ENCODE data around the gene ST3GAL2.
"Not testable (repeated sequence)": the region's sequence is repeated elsewhere in the genome, so short reads cannot be mapped to it uniquely, and the experiment has no call there.

ST3GAL2 gene

DNA sequence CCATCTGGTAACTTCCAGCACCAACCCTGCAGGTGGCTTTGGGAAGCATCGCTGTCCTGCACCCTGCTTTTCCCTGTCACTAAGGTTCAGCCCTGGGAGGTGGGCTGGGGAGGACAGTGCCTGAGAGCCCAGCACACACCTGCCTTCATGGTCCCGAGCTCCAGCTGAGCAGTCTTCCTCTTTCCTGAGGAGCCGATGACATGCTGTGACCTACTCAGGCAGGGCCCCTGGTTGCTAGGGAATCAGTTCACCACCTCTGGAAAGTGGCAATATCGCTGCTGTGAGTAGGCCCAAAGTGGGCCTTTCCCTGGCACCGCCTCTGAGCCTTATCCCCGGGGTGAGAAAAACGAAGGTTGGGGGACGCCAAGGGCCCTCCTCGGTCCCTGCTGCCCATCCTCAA lies 17.9 kb downstream of the ST3GAL2 start:
- Mint-ChIP-seq H3K36me3 (peaks cover 31 to 52% of the 10 kb centered on the region in 2 donors), H3K9me3 (no peaks in the 10 kb centered on the region)
- ATAC-seq (replicated peaks): no peak

DNA sequence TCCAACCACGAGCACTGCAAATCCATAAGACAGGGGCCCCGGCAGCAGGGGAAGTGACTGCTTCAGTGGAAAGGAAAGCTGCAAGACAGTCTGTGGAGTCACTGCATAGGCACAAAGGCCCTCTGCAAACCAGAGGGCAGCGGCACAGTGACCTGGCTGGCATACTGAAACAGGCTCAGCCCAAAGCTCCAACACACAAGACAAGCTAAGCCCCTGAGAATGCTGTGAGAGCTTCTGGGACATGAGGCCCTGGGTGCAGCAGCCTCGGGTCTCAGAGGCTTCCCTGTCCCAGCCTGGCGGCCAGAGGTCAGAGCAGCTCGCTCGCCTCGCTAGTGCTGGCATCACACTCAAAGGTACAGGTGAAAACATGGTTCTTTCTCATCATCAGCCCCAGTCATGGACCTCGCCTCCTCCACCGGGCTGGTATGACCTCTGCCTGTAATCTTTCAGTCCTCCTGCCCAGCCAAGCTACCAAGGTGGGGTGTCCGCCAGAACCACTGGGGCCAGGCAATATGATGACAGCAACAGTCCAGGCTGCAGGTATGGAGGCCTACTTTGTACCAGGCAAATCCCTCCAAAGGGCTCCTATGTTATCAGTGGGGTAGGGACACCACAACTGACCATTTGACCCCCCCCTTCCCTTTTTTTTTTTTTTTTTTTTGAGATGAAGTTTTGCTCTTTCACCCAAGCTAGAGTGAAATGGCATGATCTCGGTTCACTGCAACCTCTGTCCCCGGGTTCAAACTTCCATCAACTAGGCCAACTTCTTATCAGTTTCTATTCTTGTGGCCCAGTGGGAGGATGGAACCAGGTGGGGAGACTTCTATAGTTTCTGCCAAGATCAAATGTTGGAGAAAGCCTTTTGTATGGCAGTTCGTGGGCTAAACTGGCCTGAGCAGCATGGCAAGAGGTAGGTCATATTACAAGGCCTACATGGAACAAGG lies 19.2 kb downstream of the ST3GAL2 start:
- no peak for DNase-seq
- no peaks in the 10 kb centered on the region for H3K27me3 Mint-ChIP-seq
- peak overlapping the region; percentile 65 for H3K27ac Mint-ChIP-seq
- ATAC-seq (replicated peaks): no peak
- peak overlapping the region in 1 of 2 donors; percentile 16 for H3K4me3 Mint-ChIP-seq
- peaks cover 64 to 84% of the 10 kb centered on the region in 2 donors for H3K4me1 Mint-ChIP-seq
- H3K36me3 Mint-ChIP-seq: peaks cover 22 to 45% of the 10 kb centered on the region in 2 donors
- H3K9me3 Mint-ChIP-seq: no peaks in the 10 kb centered on the region

More for the DNA sequence above, 17.9 kb downstream of the ST3GAL2 start:
- peaks cover 66 to 86% of the 10 kb centered on the region in 2 donors for H3K4me1 Mint-ChIP-seq
- no peak overlapping the region for H3K4me3 Mint-ChIP-seq
- DNase-seq: no peak
- H3K27me3 Mint-ChIP-seq: no peaks in the 10 kb centered on the region
- H3K27ac Mint-ChIP-seq: no peak overlapping the region

- DNase-seq (no peak), ATAC-seq (replicated peaks) (no peak)
- peak overlapping the region in 1 of 2 donors; percentile 16 for H3K4me3 Mint-ChIP-seq
- peaks cover 65 to 90% of the 10 kb centered on the region in 2 donors for H3K4me1 Mint-ChIP-seq
- H3K27me3 Mint-ChIP-seq: no peaks in the 10 kb centered on the region
- peak overlapping the region; percentile 14 for H3K27ac Mint-ChIP-seq
- H3K9me3 Mint-ChIP-seq: no peaks in the 10 kb centered on the region
- peaks cover 25 to 50% of the 10 kb centered on the region in 2 donors for H3K36me3 Mint-ChIP-seq
These were observed 19.9 kb downstream of the ST3GAL2 start for GRCh38 chr16:70418993-70419318.

GRCh38 chr16:70418274-70418992 lies 20.5 kb downstream of the ST3GAL2 start:
- no peaks in the 10 kb centered on the region for H3K27me3 Mint-ChIP-seq
- peaks cover 25 to 48% of the 10 kb centered on the region in 2 donors for H3K36me3 Mint-ChIP-seq
- peaks cover 65 to 87% of the 10 kb centered on the region in 2 donors for H3K4me1 Mint-ChIP-seq
- no peaks in the 10 kb centered on the region for H3K9me3 Mint-ChIP-seq
- ATAC-seq (replicated peaks) (no peak), DNase-seq (no peak)
- H3K4me3 Mint-ChIP-seq: peak overlapping the region in 1 of 2 donors; percentile 26
- H3K27ac Mint-ChIP-seq: peak overlapping the region; percentile 43

- H3K4me1 Mint-ChIP-seq: peaks cover 61 to 79% of the 10 kb centered on the region in 2 donors
- H3K27me3 Mint-ChIP-seq: no peaks in the 10 kb centered on the region
- H3K27ac Mint-ChIP-seq: peak overlapping the region; percentile 77
- no peak for ATAC-seq (replicated peaks)
- DNase-seq: no peak
- no peaks in the 10 kb centered on the region for H3K9me3 Mint-ChIP-seq
- H3K36me3 Mint-ChIP-seq: peaks cover 22 to 40% of the 10 kb centered on the region in 2 donors
- H3K4me3 Mint-ChIP-seq: peak overlapping the region; percentile 57 to 67
These were observed 21.2 kb downstream of the ST3GAL2 start for GRCh38 chr16:70417661-70418060.

DNA sequence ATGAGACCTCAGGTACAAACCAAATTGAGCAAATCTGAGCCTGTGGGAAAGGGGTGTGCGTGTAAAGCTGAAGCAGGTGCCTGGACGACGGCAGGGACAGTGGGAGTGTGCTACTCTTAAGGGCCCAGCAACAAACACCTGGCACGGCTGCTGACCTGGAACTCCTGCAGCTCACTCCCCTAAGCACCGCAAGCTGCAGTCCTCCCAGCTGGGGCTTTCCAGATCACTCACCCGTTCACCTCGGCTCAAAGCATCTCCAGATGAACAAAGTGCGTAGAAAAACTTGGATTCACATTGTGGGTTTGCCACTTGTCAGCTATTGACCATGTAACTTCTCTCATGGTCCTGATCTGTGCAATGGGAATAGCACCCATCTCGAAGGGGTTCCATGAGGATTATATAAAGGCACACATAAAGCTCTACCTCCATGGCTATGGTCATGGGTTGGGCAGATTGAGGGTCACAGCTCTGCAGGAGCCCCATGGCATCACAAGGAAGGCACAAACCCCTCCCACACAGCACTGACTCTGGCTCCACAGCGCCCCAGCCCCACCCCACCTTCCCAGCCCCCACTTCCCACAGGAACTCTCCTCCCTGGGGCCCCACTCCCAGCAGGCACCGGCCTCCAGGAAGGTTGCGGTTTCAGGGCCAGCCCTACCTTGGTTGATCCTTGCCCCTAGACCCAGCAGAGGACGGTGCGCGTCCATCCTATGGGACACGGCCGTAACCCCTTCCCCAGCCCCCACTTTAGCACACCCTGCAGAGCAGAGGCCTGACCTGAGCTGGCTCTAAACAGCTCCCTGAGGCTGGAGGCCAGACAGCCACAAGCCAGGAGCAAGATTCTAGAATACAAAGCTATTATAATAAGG lies 21.9 kb downstream of the ST3GAL2 start:
- DNase-seq: peak; percentile 66
- H3K36me3 Mint-ChIP-seq: peaks cover 21 to 34% of the 10 kb centered on the region in 2 donors
- H3K27me3 Mint-ChIP-seq: no peaks in the 10 kb centered on the region
- ATAC-seq (replicated peaks): peak; percentile 97 to 98
- peak overlapping the region; percentile 57 to 67 for H3K4me3 Mint-ChIP-seq
- H3K4me1 Mint-ChIP-seq: peaks cover 54 to 74% of the 10 kb centered on the region in 2 donors
- H3K27ac Mint-ChIP-seq: peak overlapping the region; percentile 77
- H3K9me3 Mint-ChIP-seq: no peaks in the 10 kb centered on the region

GRCh38 chr16:70413572-70413971 lies 25.3 kb downstream of the ST3GAL2 start:
- not testable (repeated sequence) for H3K27me3 Mint-ChIP-seq; DNase-seq; H3K9me3 Mint-ChIP-seq; H3K4me3 Mint-ChIP-seq; H3K27ac Mint-ChIP-seq; ATAC-seq (replicated peaks)
- Mint-ChIP-seq H3K4me1 (peaks cover 40 to 50% of the 10 kb centered on the region in 2 donors), H3K36me3 (peaks cover 29 to 39% of the 10 kb centered on the region in 2 donors)

DNA sequence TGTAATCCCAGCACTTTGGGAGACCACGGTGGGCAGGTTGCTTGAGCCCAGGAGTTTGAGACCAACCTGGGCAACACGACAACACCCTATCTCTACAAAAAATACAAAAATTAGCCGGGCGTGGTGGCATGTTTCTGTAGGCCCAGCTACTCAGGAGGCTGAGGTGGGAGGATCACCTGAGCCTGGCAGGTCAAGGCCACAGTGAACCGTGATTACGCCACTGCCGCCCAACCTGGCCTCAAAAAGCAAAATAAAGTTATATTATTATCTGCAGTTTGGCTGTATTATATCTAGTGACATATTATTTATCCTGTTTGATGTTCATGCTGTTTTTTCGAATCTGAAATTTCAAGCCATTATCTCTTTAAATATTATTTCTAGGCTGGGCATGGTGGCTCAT lies 26.5 kb downstream of the ST3GAL2 start:
- Mint-ChIP-seq H3K9me3 (no peaks in the 10 kb centered on the region), H3K27ac (no peak overlapping the region), H3K36me3 (peaks cover 30 to 37% of the 10 kb centered on the region in 2 donors), H3K4me3 (no peak overlapping the region), H3K27me3 (no peaks in the 10 kb centered on the region), H3K4me1 (peaks cover 40 to 50% of the 10 kb centered on the region in 2 donors)
- DNase-seq (no peak), ATAC-seq (replicated peaks) (no peak)

DNA sequence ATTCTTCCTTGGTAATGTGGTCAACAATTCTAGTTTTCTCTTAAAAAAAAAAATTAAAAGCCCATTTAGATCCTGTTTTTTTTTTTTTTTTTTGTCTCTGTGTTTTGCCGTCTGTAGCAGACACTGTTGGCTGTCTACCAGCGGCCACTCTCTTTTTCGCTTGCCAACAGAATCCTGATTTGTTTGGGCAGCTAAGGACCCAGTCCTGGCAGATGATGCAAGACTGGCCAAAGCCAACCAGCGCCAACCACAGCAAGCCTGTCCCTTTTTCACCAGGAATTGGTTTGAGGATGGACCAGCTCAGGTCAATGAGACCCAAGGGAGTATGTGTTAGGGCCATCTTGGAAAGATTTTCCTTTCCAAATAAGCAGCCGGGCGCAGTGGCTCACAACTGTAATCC lies 28.2 kb downstream of the ST3GAL2 start:
- ATAC-seq (replicated peaks) (no peak), DNase-seq (no peak)
- H3K27ac Mint-ChIP-seq: no peak overlapping the region
- peaks cover 0 to 3% of the 10 kb centered on the region in 2 donors for H3K27me3 Mint-ChIP-seq
- no peak overlapping the region for H3K4me3 Mint-ChIP-seq
- peaks cover 36 to 39% of the 10 kb centered on the region in 2 donors for H3K36me3 Mint-ChIP-seq
- H3K4me1 Mint-ChIP-seq: peaks cover 37 to 50% of the 10 kb centered on the region in 2 donors
- no peaks in the 10 kb centered on the region for H3K9me3 Mint-ChIP-seq

DNA sequence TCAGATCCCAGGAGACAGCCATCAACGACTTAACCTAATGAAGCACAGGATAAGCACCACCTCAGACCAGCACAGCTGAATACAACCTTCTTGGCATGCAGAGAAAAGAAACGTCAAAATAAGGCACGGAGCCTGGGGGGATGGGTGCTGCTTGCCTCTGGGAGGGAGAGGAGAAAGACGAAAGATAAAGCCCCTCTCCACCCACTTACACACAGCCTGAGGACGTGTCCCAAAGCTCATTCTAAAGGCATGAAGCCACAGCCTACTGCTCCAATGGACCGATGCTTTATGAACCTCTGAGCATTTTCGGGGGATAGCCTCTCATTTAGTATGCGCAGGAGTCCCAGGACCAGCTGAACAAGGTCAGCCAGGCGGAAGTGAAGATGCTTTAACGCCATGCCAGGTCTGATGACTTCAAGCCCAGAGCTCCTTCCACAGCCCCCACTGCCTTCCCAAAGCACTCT lies 31.1 kb downstream of the ST3GAL2 start:
- Mint-ChIP-seq H3K4me3 (peak overlapping the region; percentile 26 to 75), H3K27ac (no peak overlapping the region)
- peak; percentile 49 to 60 for ATAC-seq (replicated peaks)

GRCh38 chr16:70406104-70406503 lies 32.8 kb downstream of the ST3GAL2 start:
- peak overlapping the region; percentile 79 for H3K27ac Mint-ChIP-seq
- DNase-seq: not testable (repeated sequence)

More for the DNA sequence above, 31.1 kb downstream of the ST3GAL2 start:
- Mint-ChIP-seq H3K9me3 (no peaks in the 10 kb centered on the region), H3K4me1 (peaks cover 53 to 63% of the 10 kb centered on the region in 2 donors), H3K27me3 (peaks cover 0 to 3% of the 10 kb centered on the region in 2 donors), H3K36me3 (peaks cover 47 to 50% of the 10 kb centered on the region in 2 donors)
- DNase-seq: peak; percentile 55

DNA sequence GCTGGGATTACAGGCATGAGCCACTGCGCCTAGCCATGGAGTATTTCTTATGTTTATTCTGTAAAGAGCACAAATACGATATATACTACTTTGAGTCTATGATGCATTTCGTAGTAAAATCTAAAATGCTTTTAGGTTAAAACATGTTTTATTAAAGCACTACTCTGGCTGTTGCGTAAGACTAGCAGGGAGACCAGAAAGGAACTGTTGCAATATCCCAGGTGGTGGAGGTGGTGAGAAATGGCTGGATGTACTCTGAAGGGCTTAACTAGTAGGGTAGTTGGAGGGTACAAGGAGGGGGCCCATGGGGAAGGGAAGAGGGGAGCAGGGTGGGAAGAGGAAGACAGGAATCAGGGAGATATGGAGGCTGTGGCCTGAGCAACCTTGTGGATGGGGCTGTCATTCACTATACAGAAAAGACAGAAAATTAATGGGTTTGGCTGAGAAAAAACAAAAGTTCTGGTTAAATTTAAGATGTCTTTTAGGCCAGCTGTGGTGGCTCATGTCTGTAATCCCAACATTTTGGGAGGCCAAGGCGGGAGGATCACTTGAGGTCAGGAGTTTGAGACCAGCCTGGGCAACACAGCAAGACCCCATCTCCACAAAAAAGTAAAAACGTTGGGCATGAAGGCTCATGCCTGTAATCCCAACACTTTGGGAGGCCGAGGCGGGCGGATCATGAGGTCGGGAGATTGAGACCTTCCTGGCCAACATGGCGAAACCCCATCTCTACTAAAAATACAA lies 35.8 kb downstream of the ST3GAL2 start:
- Mint-ChIP-seq H3K27ac (peak overlapping the region; percentile 63), H3K4me3 (no peak overlapping the region), H3K27me3 (peaks cover 0 to 3% of the 10 kb centered on the region in 2 donors), H3K36me3 (peaks cover 39 to 59% of the 10 kb centered on the region in 2 donors), H3K4me1 (peaks cover 50 to 63% of the 10 kb centered on the region in 2 donors), H3K9me3 (no peaks in the 10 kb centered on the region)
- DNase-seq: no peak
- no peak for ATAC-seq (replicated peaks)

More at GRCh38 chr16:70406104-70406503, 32.8 kb downstream of the ST3GAL2 start:
- not testable (repeated sequence) for H3K9me3 Mint-ChIP-seq; H3K27me3 Mint-ChIP-seq; ATAC-seq (replicated peaks)
- H3K4me1 Mint-ChIP-seq: peaks cover 57 to 72% of the 10 kb centered on the region in 2 donors
- peak overlapping the region; percentile 51 to 64 for H3K4me3 Mint-ChIP-seq
- H3K36me3 Mint-ChIP-seq: peaks cover 44 to 52% of the 10 kb centered on the region in 2 donors

GRCh38 chr16:70399951-70400350 lies 38.9 kb downstream of the ST3GAL2 start:
- Mint-ChIP-seq H3K27ac (no peak overlapping the region), H3K27me3 (no peaks in the 10 kb centered on the region), H3K36me3 (peaks cover 31 to 60% of the 10 kb centered on the region in 2 donors), H3K9me3 (no peaks in the 10 kb centered on the region), H3K4me1 (peaks cover 31 to 38% of the 10 kb centered on the region in 2 donors), H3K4me3 (no peak overlapping the region)
- DNase-seq: no peak
- ATAC-seq (replicated peaks): no peak

All from stimulated activated naive B cell treated with anti-CD40 and anti-IgM and Interleukin-4, amounts not matched to agents 10 μg/mL and 1 μg/mL and 100 μg/mL, for 72 hours (primary cell).